ENCODE data around the gene COQ4.

DNA sequence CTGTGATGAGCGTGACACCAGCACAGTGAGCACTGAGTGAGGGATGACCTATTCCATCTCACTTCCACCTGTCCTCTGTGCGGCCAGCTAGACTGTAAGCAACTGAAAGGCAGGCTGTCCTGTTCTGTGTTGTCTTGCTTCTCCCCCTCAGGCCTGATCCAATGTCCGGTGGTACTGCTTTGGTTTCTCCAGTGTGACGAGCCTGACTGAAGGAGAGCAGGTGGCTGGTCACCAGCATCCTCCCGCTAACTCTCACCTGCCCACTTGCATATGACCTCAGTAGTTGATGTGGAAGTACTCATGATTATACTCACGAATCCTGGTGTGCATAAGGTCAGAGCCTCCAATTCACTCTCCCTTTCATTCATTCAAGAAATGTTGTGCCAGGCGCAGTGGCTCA is 15.3 kb downstream of the COQ4 start:
- TF ChIP-seq, protein P1, sequence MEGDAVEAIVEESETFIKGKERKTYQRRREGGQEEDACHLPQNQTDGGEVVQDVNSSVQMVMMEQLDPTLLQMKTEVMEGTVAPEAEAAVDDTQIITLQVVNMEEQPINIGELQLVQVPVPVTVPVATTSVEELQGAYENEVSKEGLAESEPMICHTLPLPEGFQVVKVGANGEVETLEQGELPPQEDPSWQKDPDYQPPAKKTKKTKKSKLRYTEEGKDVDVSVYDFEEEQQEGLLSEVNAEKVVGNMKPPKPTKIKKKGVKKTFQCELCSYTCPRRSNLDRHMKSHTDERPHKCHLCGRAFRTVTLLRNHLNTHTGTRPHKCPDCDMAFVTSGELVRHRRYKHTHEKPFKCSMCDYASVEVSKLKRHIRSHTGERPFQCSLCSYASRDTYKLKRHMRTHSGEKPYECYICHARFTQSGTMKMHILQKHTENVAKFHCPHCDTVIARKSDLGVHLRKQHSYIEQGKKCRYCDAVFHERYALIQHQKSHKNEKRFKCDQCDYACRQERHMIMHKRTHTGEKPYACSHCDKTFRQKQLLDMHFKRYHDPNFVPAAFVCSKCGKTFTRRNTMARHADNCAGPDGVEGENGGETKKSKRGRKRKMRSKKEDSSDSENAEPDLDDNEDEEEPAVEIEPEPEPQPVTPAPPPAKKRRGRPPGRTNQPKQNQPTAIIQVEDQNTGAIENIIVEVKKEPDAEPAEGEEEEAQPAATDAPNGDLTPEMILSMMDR (IDR thresholded peaks at IDR 0.05): no peak
- no peak for TF ChIP-seq POLR2AphosphoS5 (IDR thresholded peaks at IDR 0.05; ENCODE audit: low read depth, low read length)

Measured in Panc1 (cell line).